ENCODE data around the gene FBXO27. TPM values are rescaled to one million over a fixed set of nuclear protein-coding genes. Genes with fewer than 3 reads are reported as not detected.

FBXO27 gene
- polyA plus RNA-seq, 3 donors, result not detected

- H3K4me1 ChIP-seq (ENCODE audit: control insufficient read depth in 1 of 2, insufficient read depth in 2 of 2, low read length in 2 of 2), result no peaks in the 10 kb centered on the region
- H3K27me3 Mint-ChIP-seq (ENCODE audit: low read depth in 3 of 3), result peaks cover 7 to 18% (median 8%) of the 10 kb centered on the region in 3 donors
- H3K79me2 ChIP-seq (ENCODE audit: insufficient read depth, low read length), result no peaks in the 10 kb centered on the region
- TF ChIP-seq CTCF (IDR thresholded peaks at IDR 0.05), result no peak
- no peak overlapping the region for H3K4me3 ChIP-seq (replicated peaks in 1 of 3; ENCODE audit: low read depth in 2 of 3, low read length in 3 of 3)
- no peaks in the 10 kb centered on the region for H3K36me3 ChIP-seq (replicated peaks in 1 of 2; ENCODE audit: control insufficient read depth in 1 of 2, insufficient read depth in 2 of 2, low read length in 2 of 2)
- H3K36me3 Mint-ChIP-seq, result no peaks in the 10 kb centered on the region
- peaks cover 5 to 19% (median 10%) of the 10 kb centered on the region in 7 donors for H3K9me3 Mint-ChIP-seq
- intact Hi-C loops (cut with micrococcal nuclease), result no loop called here
- H3K27ac Mint-ChIP-seq, result no peak overlapping the region
- no peak overlapping the region for H3K9ac ChIP-seq (ENCODE audit: insufficient read depth, low read length, poor library complexity, severe bottlenecking)
- no peak overlapping the region for H3K4me2 ChIP-seq (replicated peaks; ENCODE audit: extremely low read depth, low read length, poor library complexity, severe bottlenecking)
- H2AFZ ChIP-seq (ENCODE audit: insufficient read depth, low read depth, low read length, poor library complexity, severe bottlenecking), result no peak overlapping the region
- no peaks in the 10 kb centered on the region for H3K27me3 ChIP-seq (ENCODE audit: control insufficient read depth in 2 of 2, insufficient read depth in 2 of 2, low read length in 2 of 2)
- H4K20me1 ChIP-seq (ENCODE audit: insufficient read depth, low read length), result no peaks in the 10 kb centered on the region
- DNase-seq, result no peak
- H3K4me1 Mint-ChIP-seq, result no peaks in the 10 kb centered on the region
- H3K27ac ChIP-seq (ENCODE audit: low read depth in 1 of 2, low read length in 2 of 2), result no peak overlapping the region
- 100% methylated on average over 1 of the region's 1 CpG for whole genome bisulfite sequencing (ENCODE audit: insufficient coverage)
- H3K9me3 ChIP-seq (replicated peaks in 1 of 2; ENCODE audit: control insufficient read depth in 1 of 2, insufficient read depth in 1 of 2, low read length in 2 of 2), result peaks cover 9 to 10% of the 10 kb centered on the region in 2 donors
- no peak overlapping the region for H3K4me3 Mint-ChIP-seq
Measured at GRCh38 chr19:38985262-38985661, 47.1 kb downstream of the FBXO27 start.

- Histone ChIP-seq H3K4me3 (replicated peaks in 1 of 3; ENCODE audit: low read depth in 2 of 3, low read length in 3 of 3) (no peak overlapping the region), H3K27ac (ENCODE audit: low read depth in 1 of 2, low read length in 2 of 2) (no peak overlapping the region), H3K4me2 (replicated peaks; ENCODE audit: extremely low read depth, low read length, poor library complexity, severe bottlenecking) (no peak overlapping the region), H3K27me3 (ENCODE audit: control insufficient read depth in 2 of 2, insufficient read depth in 2 of 2, low read length in 2 of 2) (peaks cover 4 to 13% of the 10 kb centered on the region in 2 donors), H3K9ac (ENCODE audit: insufficient read depth, low read length, poor library complexity, severe bottlenecking) (no peak overlapping the region), H3K9me3 (replicated peaks in 1 of 2; ENCODE audit: control insufficient read depth in 1 of 2, insufficient read depth in 1 of 2, low read length in 2 of 2) (peaks cover 17 to 18% of the 10 kb centered on the region in 2 donors), H3K79me2 (ENCODE audit: insufficient read depth, low read length) (no peaks in the 10 kb centered on the region), H3K36me3 (replicated peaks in 1 of 2; ENCODE audit: control insufficient read depth in 1 of 2, insufficient read depth in 2 of 2, low read length in 2 of 2) (no peaks in the 10 kb centered on the region), H2AFZ (ENCODE audit: insufficient read depth, low read depth, low read length, poor library complexity, severe bottlenecking) (no peak overlapping the region), H4K20me1 (ENCODE audit: insufficient read depth, low read length) (no peaks in the 10 kb centered on the region), H3K4me1 (ENCODE audit: control insufficient read depth in 1 of 2, insufficient read depth in 2 of 2, low read length in 2 of 2) (no peaks in the 10 kb centered on the region)
- Mint-ChIP-seq H3K9me3 (peaks cover 9 to 30% (median 22%) of the 10 kb centered on the region in 7 donors), H3K27me3 (ENCODE audit: low read depth in 3 of 3) (peaks cover 15 to 27% (median 21%) of the 10 kb centered on the region in 3 donors), H3K4me3 (no peak overlapping the region), H3K4me1 (peaks cover 4% of the 10 kb centered on the region), H3K36me3 (peaks cover 0 to 1% of the 10 kb centered on the region in 2 donors), H3K27ac (no peak overlapping the region)
- no peak for DNase-seq
- 97% methylated on average over 7 of the region's 10 CpGs for WGBS (ENCODE audit: insufficient coverage)
- no peak for TF ChIP-seq CTCF (IDR thresholded peaks at IDR 0.05)
- intact Hi-C loops (cut with micrococcal nuclease), result no loop called here
Measured at GRCh38 chr19:38980583-38981374, 51.6 kb downstream of the FBXO27 start.

Data from CD14-positive monocyte (primary cell).